Breast epithelium (tissue), 4 donors: ENCODE results near the gene DNAJC5G. TPM values are rescaled to one million over a fixed set of nuclear protein-coding genes. Genes with fewer than 3 reads are reported as not detected.

Source experiments
- DNase-seq, 2 donors: peaks; one replicate each; pipeline ENCODE4 v3.0.0-alpha.2; 2019; ENCODE audit warnings: low spot score in 2 of 2
- H3K27ac ChIP-seq, 2 donors: fragments of 200-600 bp; sonication (generic) in 1 of 2; one replicate each; pipeline ENCODE4 v1.5.1; 2016 to 2019; ENCODE audit warnings: mild to moderate bottlenecking in 1 of 2
- H3K27me3 ChIP-seq, 2 donors: fragments of 200-600 bp; sonication (generic) in 1 of 2; one replicate each; pipeline versions ENCODE4 v1.5.1 to v1.6.0; 2017 to 2019; ENCODE audit warnings: control low read depth in 1 of 2, mild to moderate bottlenecking in 1 of 2
- H3K36me3 ChIP-seq: fragments of 200-600 bp; one replicate; pipeline ENCODE4 v1.5.1; 2019
- H3K4me1 ChIP-seq, 2 donors: fragments of 200-600 bp; sonication (generic); one replicate each; pipeline ENCODE4 v1.5.1; 2016 to 2019; ENCODE audit warnings: control low read depth in 1 of 2
- H3K4me3 ChIP-seq, 3 donors: fragments of 200-600 bp; sonication (generic); 1 replicate in 2 of 3; 2 replicates in 1 of 3; pipeline ENCODE4 v1.5.1; 2016 to 2019; ENCODE audit warnings: mild to moderate bottlenecking in 3 of 3, moderate library complexity in 2 of 3
- H3K9me3 ChIP-seq, 2 donors: fragments of 200-600 bp; sonication (generic) in 1 of 2; one replicate each; pipeline ENCODE4 v1.5.1; 2016 to 2019; ENCODE audit warnings: control low read depth in 1 of 2
- CTCF ChIP-seq, 3 donors: fragments of 450-650 bp; IDR thresholded peaks; one replicate each; pipeline ENCODE4 v1.5.1; 2016 to 2017; ENCODE audit warnings: antibody characterized with exemption in 3 of 3, mild to moderate bottlenecking in 3 of 3, moderate library complexity in 3 of 3
- POLR2A ChIP-seq: fragments of 450-650 bp; IDR thresholded peaks from one replicate; pipeline ENCODE4 v1.6.1; 2016; ENCODE audit warnings: antibody characterized with exemption, mild to moderate bottlenecking, moderate library complexity
- POLR2AphosphoS5 ChIP-seq, 3 donors: sonication (generic); formaldehyde crosslinking; IDR thresholded peaks; one replicate each; pipeline ENCODE4 v1.6.1; 2017; ENCODE audit warnings: antibody characterized with exemption in 3 of 3
- intact Hi-C: fragments of 100-400 bp; cut with DNase I; formaldehyde crosslinking; loops from one replicate; pipeline ENCODE4 v1.15.1; 2023; ENCODE audit warnings: low total_unique reads
- total RNA-seq, 3 donors: library from RNA; depleted of rRNA; stranded (reverse); fragments of >200 nt; gene quantifications; one replicate each; pipeline ENCODE4 v1.1.0, GENCODE V29; 2016

DNAJC5G gene
- total RNA-seq, 3 donors from 2014 or later: not detected

- TF ChIP-seq POLR2A (no peak), POLR2AphosphoS5 (IDR thresholded peaks at IDR 0.05) (no peak)
- Histone ChIP-seq H3K27me3 (peaks cover 17 to 34% of the 10 kb centered on the region in 2 donors), H3K4me3 (peak within 1 kb of the TSS in 1 of 3 donors; percentile 54), H3K27ac (no peak within 1 kb of the TSS), H3K4me1 (no peaks in the 10 kb centered on the region), H3K36me3 (no peaks in the 10 kb centered on the region), H3K9me3 (no peaks in the 10 kb centered on the region)
- DNase-seq: peak in 1 of 2 donors; percentile 57
- intact Hi-C loops: loop anchor here (10.0 kb wide), 1 partner anchor 214 kb away; no protein-coding TSS in a partner anchor
Measured at GRCh38 chr2:27308359-27308881, 33.2 kb downstream of the DNAJC5G start, which contains the start of gene UCN. Gene UCN, minus strand, starts transcription at chr2:27308445. Its CDS starts 550 bp downstream, at chr2:27307895.

GRCh38 chr2:27309651-27310050 lies 34.4 kb downstream of the DNAJC5G start:
- no peaks in the 10 kb centered on the region for H3K9me3 ChIP-seq
- H3K4me1 ChIP-seq: no peaks in the 10 kb centered on the region
- peaks cover 17 to 34% of the 10 kb centered on the region in 2 donors for H3K27me3 ChIP-seq
- TF ChIP-seq CTCF (IDR thresholded peaks at IDR 0.05) (no peak), POLR2A (no peak), POLR2AphosphoS5 (IDR thresholded peaks at IDR 0.05) (no peak)
- H3K4me3 ChIP-seq: no peak overlapping the region
- intact Hi-C loops: loop anchor here (10.0 kb wide), 1 partner anchor 215 kb away; no protein-coding TSS in a partner anchor
- DNase-seq: no peak
- H3K36me3 ChIP-seq: no peaks in the 10 kb centered on the region
- H3K27ac ChIP-seq: no peak overlapping the region

GRCh38 chr2:27312152-27312551 lies 36.9 kb downstream of the DNAJC5G start:
- H3K4me3 ChIP-seq: no peak overlapping the region
- H3K36me3 ChIP-seq: no peaks in the 10 kb centered on the region
- intact Hi-C loops: no loop called here
- H3K4me1 ChIP-seq: no peaks in the 10 kb centered on the region
- H3K27me3 ChIP-seq: peaks cover 5 to 18% of the 10 kb centered on the region in 2 donors
- no peaks in the 10 kb centered on the region for H3K9me3 ChIP-seq
- no peak for DNase-seq
- TF ChIP-seq POLR2AphosphoS5 (IDR thresholded peaks at IDR 0.05) (no peak), CTCF (IDR thresholded peaks at IDR 0.05) (no peak), POLR2A (no peak)
- no peak overlapping the region for H3K27ac ChIP-seq

GRCh38 chr2:27313882-27314645 lies 38.8 kb downstream of the DNAJC5G start:
- no peak for DNase-seq
- no peak overlapping the region for H3K27ac ChIP-seq
- no peaks in the 10 kb centered on the region for H3K4me1 ChIP-seq
- intact Hi-C loops: no loop called here
- H3K27me3 ChIP-seq: no peaks in the 10 kb centered on the region
- no peaks in the 10 kb centered on the region for H3K36me3 ChIP-seq
- H3K4me3 ChIP-seq: no peak overlapping the region
- TF ChIP-seq POLR2A: no peak
- TF ChIP-seq POLR2AphosphoS5 (IDR thresholded peaks at IDR 0.05): no peak
- no peak for TF ChIP-seq CTCF (IDR thresholded peaks at IDR 0.05)
- no peaks in the 10 kb centered on the region for H3K9me3 ChIP-seq

GRCh38 chr2:27314709-27315108 lies 39.5 kb downstream of the DNAJC5G start:
- DNase-seq: no peak
- H3K4me3 ChIP-seq: no peak overlapping the region
- intact Hi-C loops: no loop called here
- H3K4me1 ChIP-seq: no peaks in the 10 kb centered on the region
- H3K27ac ChIP-seq: no peak overlapping the region
- no peaks in the 10 kb centered on the region for H3K27me3 ChIP-seq
- no peaks in the 10 kb centered on the region for H3K36me3 ChIP-seq
- TF ChIP-seq POLR2AphosphoS5 (IDR thresholded peaks at IDR 0.05) (no peak), CTCF (IDR thresholded peaks at IDR 0.05) (no peak)
- H3K9me3 ChIP-seq: no peaks in the 10 kb centered on the region
